WTC11 (cell line): ENCODE results near the gene NTRK3. TPM values are rescaled to one million over a fixed set of nuclear protein-coding genes. Genes with fewer than 3 reads are reported as not detected.

Source experiments
- ATAC-seq: fragments of 200-7000 bp; cut with Tn5 transposase; 2 replicates; pipeline ENCODE4 v1.10.0; 2021; ENCODE audit warnings: mild to moderate bottlenecking, moderate library complexity
- CTCF ChIA-PET: fragments of 300-600 bp; sonication (Branson Sonifier 250); formaldehyde crosslinking; loops from one replicate; lab custom pipeline; 2021; ENCODE audit warnings: antibody characterized with exemption; lab: Charles Lee
- POLR2A ChIA-PET: fragments of 350-600 bp; sonication (Branson Sonifier 250); formaldehyde crosslinking; loops from one replicate; lab custom pipeline; 2021; ENCODE audit warnings: antibody characterized with exemption; lab: Charles Lee
- DNase-seq: peaks from one replicate; pipeline ENCODE4 v3.0.0; 2021; ENCODE audit warnings: low spot score
- H3K27ac Mint-ChIP-seq: 2 replicates; pipeline ENCODE4 v1.8.0; 2021; ENCODE audit warnings: mixed read lengths
- H3K27me3 Mint-ChIP-seq: 2 replicates; pipeline ENCODE4 v1.8.0; 2021; ENCODE audit warnings: low read depth, mild to moderate bottlenecking, moderate library complexity, mixed read lengths
- H3K36me3 Mint-ChIP-seq: 2 replicates; pipeline ENCODE4 v1.8.0; 2021; ENCODE audit warnings: mixed read lengths
- H3K4me1 Mint-ChIP-seq: 2 replicates; pipeline ENCODE4 v1.8.0; 2022; ENCODE audit warnings: mixed read lengths
- H3K4me3 Mint-ChIP-seq: 2 replicates; pipeline ENCODE4 v1.8.0; 2021; ENCODE audit warnings: mild to moderate bottlenecking, moderate library complexity, mixed read lengths
- H3K9me3 Mint-ChIP-seq: 2 replicates; pipeline ENCODE4 v1.8.0; 2021; ENCODE audit warnings: mixed read lengths
- IRF2 ChIP-seq: sonication (generic); formaldehyde crosslinking; IDR thresholded peaks from 2 replicates; pipeline ENCODE4 v1.8.0; 2022; ENCODE audit warnings: low read depth, missing genetic modification reagents, borderline replicate concordance
- JAZF1 ChIP-seq: fragments of 250-450 bp; sonication (Bioruptor Pico); IDR thresholded peaks from 2 replicates; pipeline ENCODE4 v1.9.0; 2021; ENCODE audit warnings: moderate library complexity, mild to moderate bottlenecking, inconsistent platforms
- JUN ChIP-seq: sonication (generic); formaldehyde crosslinking; IDR thresholded peaks from 2 replicates; pipeline ENCODE4 v1.8.0; 2023; ENCODE audit warnings: mild to moderate bottlenecking, missing genetic modification reagents
- MYBL2 ChIP-seq: sonication (generic); formaldehyde crosslinking; IDR thresholded peaks from 2 replicates; pipeline ENCODE4 v1.8.1; 2023; ENCODE audit warnings: mild to moderate bottlenecking, moderate library complexity, missing genetic modification reagents
- RELA ChIP-seq: sonication (generic); formaldehyde crosslinking; IDR thresholded peaks from 2 replicates; pipeline ENCODE4 v1.8.1; 2022; ENCODE audit warnings: missing genetic modification reagents, mild to moderate bottlenecking, borderline replicate concordance
- RORB ChIP-seq: fragments of 250-450 bp; sonication (Bioruptor Pico); IDR thresholded peaks from 2 replicates; pipeline ENCODE4 v1.9.0; 2021; ENCODE audit warnings: mild to moderate bottlenecking
- ZBTB21 ChIP-seq: sonication (generic); formaldehyde crosslinking; IDR thresholded peaks from 2 replicates; pipeline ENCODE4 v1.8.1; 2023; ENCODE audit warnings: mild to moderate bottlenecking, missing genetic modification reagents, borderline replicate concordance
- ZNF138 ChIP-seq: sonication (generic); formaldehyde crosslinking; conservative IDR thresholded peaks from 2 replicates; pipeline ENCODE4 v1.8.1; 2022; ENCODE audit warnings: mild to moderate bottlenecking, moderate library complexity, missing genetic modification reagents
- ZNF219 ChIP-seq: sonication (generic); formaldehyde crosslinking; IDR thresholded peaks from 2 replicates; pipeline ENCODE4 v1.8.0; 2023; ENCODE audit warnings: missing genetic modification reagents, mild to moderate bottlenecking, borderline replicate concordance
- total RNA-seq: library from RNA; stranded (reverse); gene quantifications from 3 replicates; pipeline ENCODE4 v1.2.3, GENCODE V29; 2021
- TF ChIP-seq, protein P1 (sequence below): sonication (generic); formaldehyde crosslinking; IDR thresholded peaks from 2 replicates; pipeline ENCODE4 v1.8.0; 2023; ENCODE audit warnings: mild to moderate bottlenecking, missing genetic modification reagents
- TF ChIP-seq, protein P2 (sequence below): sonication (generic); formaldehyde crosslinking; IDR thresholded peaks from 2 replicates; pipeline ENCODE4 v1.8.1; 2022; ENCODE audit warnings: mild to moderate bottlenecking, moderate library complexity, missing genetic modification reagents
- TF ChIP-seq, protein P3 (sequence below): sonication (generic); formaldehyde crosslinking; IDR thresholded peaks from 2 replicates; pipeline ENCODE4 v1.8.1; 2023; ENCODE audit warnings: mild to moderate bottlenecking, missing genetic modification reagents
- TF ChIP-seq, protein P4 (sequence below): sonication (generic); formaldehyde crosslinking; IDR thresholded peaks from 2 replicates; pipeline ENCODE4 v1.8.0; 2022; ENCODE audit warnings: mild to moderate bottlenecking, missing genetic modification reagents
- TF ChIP-seq, protein P5 (sequence below): sonication (generic); formaldehyde crosslinking; IDR thresholded peaks from 2 replicates; pipeline ENCODE4 v1.8.1; 2023; ENCODE audit warnings: mild to moderate bottlenecking, moderate library complexity, missing genetic modification reagents

Gene NTRK3
- total RNA-seq, 1 experiment from 2014 or later = 12.3 TPM

DNA sequence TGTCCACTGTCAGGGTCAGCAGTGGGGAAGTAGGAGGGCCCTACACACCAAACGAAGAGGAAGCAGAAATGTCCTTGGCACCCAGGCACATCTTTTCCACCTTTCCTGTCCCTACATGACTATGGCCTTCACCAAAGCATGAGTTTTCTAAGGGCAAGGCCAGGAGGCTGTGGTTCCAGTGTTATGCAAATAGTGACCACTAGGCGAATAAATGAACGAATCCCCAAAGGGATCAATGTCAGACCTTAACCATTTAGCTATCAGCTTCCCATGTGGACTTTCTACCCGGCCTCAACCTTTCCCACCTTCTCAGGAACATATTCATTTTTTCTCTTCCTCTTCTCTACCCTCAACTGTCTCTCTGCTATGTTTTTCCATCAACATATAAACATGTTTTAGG, 63.1 kb downstream of the NTRK3 start (continued):
- TF ChIP-seq, protein P1, sequence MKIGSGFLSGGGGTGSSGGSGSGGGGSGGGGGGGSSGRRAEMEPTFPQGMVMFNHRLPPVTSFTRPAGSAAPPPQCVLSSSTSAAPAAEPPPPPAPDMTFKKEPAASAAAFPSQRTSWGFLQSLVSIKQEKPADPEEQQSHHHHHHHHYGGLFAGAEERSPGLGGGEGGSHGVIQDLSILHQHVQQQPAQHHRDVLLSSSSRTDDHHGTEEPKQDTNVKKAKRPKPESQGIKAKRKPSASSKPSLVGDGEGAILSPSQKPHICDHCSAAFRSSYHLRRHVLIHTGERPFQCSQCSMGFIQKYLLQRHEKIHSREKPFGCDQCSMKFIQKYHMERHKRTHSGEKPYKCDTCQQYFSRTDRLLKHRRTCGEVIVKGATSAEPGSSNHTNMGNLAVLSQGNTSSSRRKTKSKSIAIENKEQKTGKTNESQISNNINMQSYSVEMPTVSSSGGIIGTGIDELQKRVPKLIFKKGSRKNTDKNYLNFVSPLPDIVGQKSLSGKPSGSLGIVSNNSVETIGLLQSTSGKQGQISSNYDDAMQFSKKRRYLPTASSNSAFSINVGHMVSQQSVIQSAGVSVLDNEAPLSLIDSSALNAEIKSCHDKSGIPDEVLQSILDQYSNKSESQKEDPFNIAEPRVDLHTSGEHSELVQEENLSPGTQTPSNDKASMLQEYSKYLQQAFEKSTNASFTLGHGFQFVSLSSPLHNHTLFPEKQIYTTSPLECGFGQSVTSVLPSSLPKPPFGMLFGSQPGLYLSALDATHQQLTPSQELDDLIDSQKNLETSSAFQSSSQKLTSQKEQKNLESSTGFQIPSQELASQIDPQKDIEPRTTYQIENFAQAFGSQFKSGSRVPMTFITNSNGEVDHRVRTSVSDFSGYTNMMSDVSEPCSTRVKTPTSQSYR (CRISPR knock-in tag) = no peak
- TF ChIP-seq, all 79 proteins: peak for 0

DNA sequence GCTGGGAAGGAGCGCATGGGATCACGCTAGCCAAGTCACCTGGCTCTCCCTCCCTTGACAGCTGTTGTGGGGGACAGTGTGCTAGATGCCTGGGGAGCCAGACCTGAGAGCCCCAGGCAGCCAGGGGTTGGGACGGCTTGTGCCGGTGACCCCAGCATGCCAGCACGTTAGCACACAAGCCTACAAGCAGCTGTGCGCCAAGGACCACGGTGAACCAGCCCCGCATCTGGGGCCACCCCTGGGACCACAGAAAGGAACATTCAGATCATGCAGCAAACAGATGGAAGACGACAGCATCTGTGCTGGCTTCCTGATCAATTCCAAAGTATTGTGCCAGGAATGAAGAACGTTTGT, 64.8 kb downstream of the NTRK3 start:
- ATAC-seq = no peak
- ChIA-PET CTCF (interaction anchor here (0.5 kb wide), 1 partner anchor 117 kb away, joined by 3 read pairs; no protein-coding TSS in a partner anchor), POLR2A (no interaction called here)
- H3K27ac Mint-ChIP-seq = no peak overlapping the region
- peaks cover 3% of the 10 kb centered on the region for H3K9me3 Mint-ChIP-seq
- no peak for TF ChIP-seq RORB (CRISPR knock-in tag)
- TF ChIP-seq, protein P2, sequence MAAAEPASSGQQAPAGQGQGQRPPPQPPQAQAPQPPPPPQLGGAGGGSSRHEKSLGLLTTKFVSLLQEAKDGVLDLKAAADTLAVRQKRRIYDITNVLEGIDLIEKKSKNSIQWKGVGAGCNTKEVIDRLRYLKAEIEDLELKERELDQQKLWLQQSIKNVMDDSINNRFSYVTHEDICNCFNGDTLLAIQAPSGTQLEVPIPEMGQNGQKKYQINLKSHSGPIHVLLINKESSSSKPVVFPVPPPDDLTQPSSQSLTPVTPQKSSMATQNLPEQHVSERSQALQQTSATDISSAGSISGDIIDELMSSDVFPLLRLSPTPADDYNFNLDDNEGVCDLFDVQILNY (CRISPR knock-in tag) = no peak
- TF ChIP-seq ZNF138 (CRISPR knock-in tag) = no peak
- TF ChIP-seq, protein P3, sequence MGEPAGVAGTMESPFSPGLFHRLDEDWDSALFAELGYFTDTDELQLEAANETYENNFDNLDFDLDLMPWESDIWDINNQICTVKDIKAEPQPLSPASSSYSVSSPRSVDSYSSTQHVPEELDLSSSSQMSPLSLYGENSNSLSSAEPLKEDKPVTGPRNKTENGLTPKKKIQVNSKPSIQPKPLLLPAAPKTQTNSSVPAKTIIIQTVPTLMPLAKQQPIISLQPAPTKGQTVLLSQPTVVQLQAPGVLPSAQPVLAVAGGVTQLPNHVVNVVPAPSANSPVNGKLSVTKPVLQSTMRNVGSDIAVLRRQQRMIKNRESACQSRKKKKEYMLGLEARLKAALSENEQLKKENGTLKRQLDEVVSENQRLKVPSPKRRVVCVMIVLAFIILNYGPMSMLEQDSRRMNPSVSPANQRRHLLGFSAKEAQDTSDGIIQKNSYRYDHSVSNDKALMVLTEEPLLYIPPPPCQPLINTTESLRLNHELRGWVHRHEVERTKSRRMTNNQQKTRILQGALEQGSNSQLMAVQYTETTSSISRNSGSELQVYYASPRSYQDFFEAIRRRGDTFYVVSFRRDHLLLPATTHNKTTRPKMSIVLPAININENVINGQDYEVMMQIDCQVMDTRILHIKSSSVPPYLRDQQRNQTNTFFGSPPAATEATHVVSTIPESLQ = no peak
- TF ChIP-seq JAZF1 (CRISPR knock-in tag) = no peak
- TF ChIP-seq ZBTB21 = no peak
- no peak for TF ChIP-seq MYBL2 (CRISPR knock-in tag)
- TF ChIP-seq, protein P4, sequence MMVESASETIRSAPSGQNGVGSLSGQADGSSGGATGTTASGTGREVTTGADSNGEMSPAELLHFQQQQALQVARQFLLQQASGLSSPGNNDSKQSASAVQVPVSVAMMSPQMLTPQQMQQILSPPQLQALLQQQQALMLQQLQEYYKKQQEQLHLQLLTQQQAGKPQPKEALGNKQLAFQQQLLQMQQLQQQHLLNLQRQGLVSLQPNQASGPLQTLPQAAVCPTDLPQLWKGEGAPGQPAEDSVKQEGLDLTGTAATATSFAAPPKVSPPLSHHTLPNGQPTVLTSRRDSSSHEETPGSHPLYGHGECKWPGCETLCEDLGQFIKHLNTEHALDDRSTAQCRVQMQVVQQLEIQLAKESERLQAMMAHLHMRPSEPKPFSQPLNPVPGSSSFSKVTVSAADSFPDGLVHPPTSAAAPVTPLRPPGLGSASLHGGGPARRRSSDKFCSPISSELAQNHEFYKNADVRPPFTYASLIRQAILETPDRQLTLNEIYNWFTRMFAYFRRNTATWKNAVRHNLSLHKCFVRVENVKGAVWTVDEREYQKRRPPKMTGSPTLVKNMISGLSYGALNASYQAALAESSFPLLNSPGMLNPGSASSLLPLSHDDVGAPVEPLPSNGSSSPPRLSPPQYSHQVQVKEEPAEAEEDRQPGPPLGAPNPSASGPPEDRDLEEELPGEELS (CRISPR knock-in tag) = no peak
- no peak for TF ChIP-seq IRF2 (CRISPR knock-in tag)
- TF ChIP-seq RELA (CRISPR knock-in tag) = no peak
- DNase-seq = no peak
- H3K27me3 Mint-ChIP-seq = no peaks in the 10 kb centered on the region
- H3K4me3 Mint-ChIP-seq = no peak overlapping the region
- no peaks in the 10 kb centered on the region for H3K36me3 Mint-ChIP-seq
- H3K4me1 Mint-ChIP-seq = peaks cover 8% of the 10 kb centered on the region

DNA sequence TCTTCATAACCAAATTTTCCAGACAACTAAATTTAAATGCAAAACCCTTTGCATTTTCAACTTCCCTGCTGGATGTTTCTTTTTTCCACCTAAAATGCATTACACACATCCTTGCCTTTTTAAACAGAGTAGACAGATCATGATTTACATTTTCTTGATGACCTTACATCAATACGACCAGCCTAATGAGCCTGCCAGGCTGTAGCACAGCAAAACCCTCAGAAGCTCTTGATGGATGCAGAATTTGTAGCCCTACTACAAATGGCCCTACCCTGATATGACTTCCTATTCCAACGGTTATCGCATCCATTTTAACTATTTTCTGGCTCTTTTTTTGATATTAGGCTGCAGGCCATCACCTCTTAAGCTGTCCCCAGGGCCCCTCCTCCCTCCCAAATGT, 66.3 kb downstream of the NTRK3 start:
- no peaks in the 10 kb centered on the region for H3K36me3 Mint-ChIP-seq
- H3K4me1 Mint-ChIP-seq = peaks cover 8% of the 10 kb centered on the region
- no peak for DNase-seq
- no peaks in the 10 kb centered on the region for H3K27me3 Mint-ChIP-seq
- no peak for ATAC-seq
- POLR2A ChIA-PET = no interaction called here
- H3K4me3 Mint-ChIP-seq = no peak overlapping the region
- CTCF ChIA-PET = no interaction called here
- no peak overlapping the region for H3K27ac Mint-ChIP-seq
- TF ChIP-seq JUN = no peak
- TF ChIP-seq ZNF219 (CRISPR knock-in tag) = no peak
- TF ChIP-seq, protein P5, sequence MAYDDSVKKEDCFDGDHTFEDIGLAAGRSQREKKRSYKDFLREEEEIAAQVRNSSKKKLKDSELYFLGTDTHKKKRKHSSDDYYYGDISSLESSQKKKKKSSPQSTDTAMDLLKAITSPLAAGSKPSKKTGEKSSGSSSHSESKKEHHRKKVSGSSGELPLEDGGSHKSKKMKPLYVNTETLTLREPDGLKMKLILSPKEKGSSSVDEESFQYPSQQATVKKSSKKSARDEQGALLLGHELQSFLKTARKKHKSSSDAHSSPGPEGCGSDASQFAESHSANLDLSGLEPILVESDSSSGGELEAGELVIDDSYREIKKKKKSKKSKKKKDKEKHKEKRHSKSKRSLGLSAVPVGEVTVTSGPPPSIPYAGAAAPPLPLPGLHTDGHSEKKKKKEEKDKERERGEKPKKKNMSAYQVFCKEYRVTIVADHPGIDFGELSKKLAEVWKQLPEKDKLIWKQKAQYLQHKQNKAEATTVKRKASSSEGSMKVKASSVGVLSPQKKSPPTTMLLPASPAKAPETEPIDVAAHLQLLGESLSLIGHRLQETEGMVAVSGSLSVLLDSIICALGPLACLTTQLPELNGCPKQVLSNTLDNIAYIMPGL = no peak
- TF ChIP-seq, all 79 proteins: peak for 0
- no peaks in the 10 kb centered on the region for H3K9me3 Mint-ChIP-seq
